ENCODE data around the gene FOXJ1.
A peak's percentile ranks its signal among the peaks of the same experiment; 100 is the strongest.

FOXJ1 gene

DNA sequence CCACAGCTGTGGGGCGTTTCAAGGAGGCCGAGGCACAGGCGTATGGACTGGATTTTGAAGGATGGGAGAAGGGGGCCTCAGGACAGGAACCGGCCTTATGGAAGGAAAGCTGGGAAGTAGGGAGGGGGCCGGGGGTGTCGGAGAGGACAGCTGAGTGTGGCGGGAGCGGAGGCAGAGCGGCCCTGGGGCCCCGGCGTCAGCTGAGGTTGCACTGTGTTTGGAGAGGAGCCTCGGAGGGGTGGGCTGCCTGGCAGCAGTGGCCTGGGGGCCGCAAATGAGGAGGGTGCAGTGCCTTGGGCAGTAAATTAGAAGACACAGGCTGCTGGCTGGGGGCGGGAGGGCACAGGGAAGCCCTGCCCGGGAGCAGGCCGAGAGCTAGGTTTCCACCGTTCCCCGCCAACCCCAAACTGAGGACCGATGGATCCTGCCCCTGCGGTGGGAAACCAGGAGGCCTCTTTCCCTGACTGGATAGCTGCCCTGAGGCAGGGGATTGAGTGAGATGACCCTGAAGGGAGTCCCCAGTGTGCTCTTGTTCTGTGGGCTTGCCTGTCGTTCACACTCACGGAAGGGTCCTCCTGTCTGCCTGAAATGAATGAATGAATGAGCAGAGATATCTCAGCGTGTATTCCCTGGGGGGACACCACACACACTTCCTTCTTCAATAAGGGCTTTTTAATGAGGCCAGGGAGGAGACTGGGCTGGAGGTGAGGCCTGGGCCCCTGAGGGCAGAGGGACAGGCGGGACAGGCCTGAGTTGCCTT is 18.4 kb downstream of the FOXJ1 start:
- no peak for DNase-seq

GRCh38 chr17:76121932-76122430 is 19.1 kb downstream of the FOXJ1 start:
- DNase-seq: no peak

GRCh38 chr17:76120658-76121008 is 20.4 kb downstream of the FOXJ1 start:
- DNase-seq: no peak

- no peak for DNase-seq
Measured at GRCh38 chr17:76119409-76120371, 21.4 kb downstream of the FOXJ1 start.

GRCh38 chr17:76115138-76115754 is 25.8 kb downstream of the FOXJ1 start:
- DNase-seq: no peak

DNA sequence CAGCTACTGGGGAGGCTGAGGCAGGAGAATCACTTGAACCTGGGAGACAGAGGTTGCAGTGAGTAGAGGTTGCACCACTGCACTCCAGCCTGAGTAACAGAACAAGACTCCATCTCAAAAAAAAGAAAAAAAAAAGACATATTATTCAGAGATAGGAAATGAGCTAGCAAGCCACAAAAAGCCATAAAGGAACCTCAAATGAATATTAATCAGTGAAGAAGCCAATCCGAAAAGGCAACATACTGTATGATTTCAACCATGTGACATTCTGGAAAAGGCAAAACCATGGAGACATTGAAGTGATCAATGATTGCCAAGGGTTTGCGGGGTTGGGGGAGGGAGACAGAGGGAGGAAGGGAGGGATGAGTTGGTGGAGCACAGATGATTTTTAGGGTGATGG is 29.1 kb downstream of the FOXJ1 start:
- no peak for DNase-seq

- no peak for DNase-seq
Measured at GRCh38 chr17:76107509-76107908, 33.5 kb downstream of the FOXJ1 start.

GRCh38 chr17:76106703-76107102 is 34.3 kb downstream of the FOXJ1 start:
- DNase-seq: no peak

DNA sequence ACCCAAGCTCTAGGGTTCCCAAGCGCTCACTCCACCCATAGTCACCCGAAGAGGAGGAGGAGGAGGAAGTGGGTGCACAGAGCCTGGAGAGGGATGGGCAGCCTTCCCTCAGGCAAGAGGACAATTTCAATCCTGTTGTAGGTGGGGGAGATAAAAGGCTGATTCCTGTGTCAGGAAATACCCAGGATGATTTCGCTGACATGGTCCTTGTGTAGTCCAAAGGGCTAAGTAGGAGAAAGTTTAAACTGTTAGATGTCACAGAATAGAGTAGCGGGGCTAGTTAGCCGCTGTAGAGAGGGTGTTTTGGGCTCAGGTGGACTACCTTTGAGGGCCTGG is 36.2 kb downstream of the FOXJ1 start:
- DNase-seq: no peak

- no peak for DNase-seq
Measured at GRCh38 chr17:76104140-76104895, 36.7 kb downstream of the FOXJ1 start.

DNA sequence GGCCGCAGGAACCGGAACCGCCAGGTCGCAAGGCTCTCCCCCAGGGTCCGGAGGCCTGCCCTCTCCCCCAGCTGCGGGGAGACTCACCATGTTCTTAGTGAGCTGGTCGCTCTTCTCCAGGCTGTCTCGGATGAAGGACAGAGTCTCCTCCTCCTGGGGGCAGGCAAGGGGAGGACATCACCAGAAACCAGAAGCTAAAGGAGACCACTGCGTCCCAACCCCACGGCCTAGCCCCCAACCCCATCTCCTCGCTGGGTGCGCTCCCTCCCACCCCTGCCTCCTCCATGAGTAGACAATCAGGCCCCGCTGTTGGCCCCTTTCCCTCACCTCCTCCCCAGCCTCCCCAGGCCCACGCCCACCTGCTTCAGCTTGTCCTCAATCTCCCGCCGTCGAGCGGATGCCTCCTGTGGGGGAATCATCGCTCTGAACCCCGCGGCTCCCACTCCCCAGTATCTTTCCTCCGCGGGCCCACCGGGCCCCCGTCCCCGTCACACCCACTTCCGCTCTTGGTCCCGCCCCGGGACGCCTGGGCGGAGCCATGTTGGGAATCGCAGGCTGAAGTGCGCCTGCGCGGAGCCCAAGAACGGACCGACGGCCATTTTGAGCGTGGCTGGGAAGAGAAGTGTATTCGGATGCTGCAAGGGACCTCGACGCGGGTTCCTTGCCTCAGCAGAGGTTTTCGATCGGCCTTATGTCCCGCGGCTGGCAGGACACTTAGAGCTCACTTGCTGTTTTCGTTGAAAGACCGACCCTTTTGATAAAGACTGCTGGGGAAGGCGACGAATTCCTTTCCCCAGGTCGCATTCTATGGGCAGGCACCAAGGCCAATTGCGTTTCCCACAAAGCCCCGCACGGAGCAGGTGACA is 37.5 kb downstream of the FOXJ1 start, which contains the start of gene EXOC7:
Gene EXOC7, minus strand, starts transcription at position 514 of the 866 bp plus-strand sequence. Its CDS starts 95 bp downstream, at position 419.
- DNase-seq: peak; percentile 53

- DNase-seq: no peak
Measured at GRCh38 chr17:76102944-76103273, 38.1 kb downstream of the FOXJ1 start.

DNA sequence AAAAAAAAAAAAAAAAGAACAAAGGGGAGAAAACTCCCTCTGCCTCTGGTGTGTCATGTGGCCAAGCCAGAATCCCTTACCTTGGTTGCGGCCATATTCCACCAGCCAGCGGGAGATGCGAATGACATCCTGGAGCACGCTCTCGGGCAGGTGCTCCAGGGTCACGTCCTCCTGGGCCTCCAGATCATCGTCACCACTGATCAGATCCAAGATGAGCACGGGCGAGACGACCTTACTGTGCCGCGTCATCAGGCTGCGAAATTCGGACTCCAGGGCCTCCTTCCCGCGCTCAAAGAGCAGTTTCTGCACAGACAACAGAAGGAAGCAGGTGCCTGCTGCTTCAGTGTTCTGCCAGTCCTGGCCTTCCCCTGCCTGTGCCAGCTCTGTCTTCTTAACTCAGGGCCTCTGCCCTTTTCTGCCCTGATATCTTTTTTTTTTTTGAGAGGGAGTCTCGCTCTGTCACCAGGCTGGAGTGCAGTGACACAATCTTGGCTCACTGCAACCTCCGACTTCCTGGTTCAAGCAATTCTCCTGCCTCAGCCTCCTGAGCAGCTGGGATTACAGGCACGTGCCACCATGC is 43.2 kb downstream of the FOXJ1 start:
- no peak for DNase-seq

GRCh38 chr17:76095943-76096342 is 45.1 kb downstream of the FOXJ1 start:
- no peak for DNase-seq

GRCh38 chr17:76094046-76094445 is 47.0 kb downstream of the FOXJ1 start:
- DNase-seq: no peak

- DNase-seq: no peak
Measured at GRCh38 chr17:76092526-76093413, 48.3 kb downstream of the FOXJ1 start.

- DNase-seq: no peak
Measured at GRCh38 chr17:76091526-76092286, 49.3 kb downstream of the FOXJ1 start.

DNA sequence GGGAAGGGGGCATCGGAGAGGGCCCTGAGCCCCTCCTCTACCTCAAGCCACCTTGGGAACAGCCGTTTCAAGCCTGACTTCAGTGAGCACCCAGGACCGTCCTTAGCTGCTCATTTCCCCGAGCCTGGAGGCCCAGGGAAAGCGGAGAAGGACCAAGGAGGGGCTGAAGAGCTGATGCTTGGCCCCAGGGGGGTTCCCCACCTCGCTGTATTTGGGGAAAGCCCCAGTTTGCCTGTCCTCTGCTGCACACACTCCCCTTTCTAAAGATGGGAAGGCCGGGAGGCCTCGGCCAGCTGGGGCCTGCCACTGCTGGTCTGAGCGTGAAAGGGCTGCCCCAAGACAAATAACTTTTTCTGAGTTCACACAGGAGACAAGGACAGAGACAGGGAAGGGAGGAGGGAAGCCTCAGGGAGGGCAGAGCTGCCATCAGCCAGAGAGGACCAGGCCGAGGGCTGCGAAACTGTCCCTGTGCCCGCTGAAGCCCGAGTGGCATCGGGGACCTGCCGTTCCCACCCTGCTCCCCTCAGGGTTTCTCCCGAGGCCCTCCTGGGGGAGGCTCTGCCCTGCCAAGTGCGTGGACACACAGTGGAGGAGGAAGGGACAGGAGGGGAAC is 50.4 kb downstream of the FOXJ1 start:
- DNase-seq: no peak

Measured in NCI-H187 treated with DMSO at 0.1 percent for 48 hours (cell line).